Subcutaneous abdominal adipose tissue (tissue), 5 donors: ENCODE measurements around the gene SNX32.
"Not testable (repeated sequence)": the region's sequence is repeated elsewhere in the genome, so short reads cannot be mapped to it uniquely, and the experiment has no call there.

Experiments used
- H3K27ac ChIP-seq: one replicate; pipeline ENCODE4 v1.7.0; 2013; ENCODE audit warnings: low read depth, mild to moderate bottlenecking, inconsistent platforms, low read length, moderate library complexity
- H3K27me3 ChIP-seq, 5 donors: one replicate each; pipeline ENCODE4 v1.7.0; 2013; ENCODE audit warnings: low read length in 5 of 5, inconsistent platforms in 1 of 5; ENCODE audit not compliant: control insufficient read depth in 5 of 5, insufficient read depth in 4 of 5
- H3K36me3 ChIP-seq, 5 donors: one replicate each; pipeline ENCODE4 v1.7.0; 2013; ENCODE audit warnings: low read length in 5 of 5; ENCODE audit not compliant: control insufficient read depth in 5 of 5, insufficient read depth in 5 of 5
- H3K4me1 ChIP-seq, 5 donors: one replicate each; pipeline ENCODE4 v1.7.0; 2013; ENCODE audit warnings: low read length in 5 of 5, mild to moderate bottlenecking in 3 of 5, moderate library complexity in 1 of 5; ENCODE audit not compliant: control insufficient read depth in 5 of 5, insufficient read depth in 5 of 5
- H3K4me3 ChIP-seq, 5 donors: one replicate each; pipeline ENCODE4 v1.7.0; 2013; ENCODE audit warnings: low read length in 5 of 5, low read depth in 1 of 5
- H3K9ac ChIP-seq, 5 donors: one replicate each; pipeline ENCODE4 v1.7.0; 2013; ENCODE audit warnings: low read length in 5 of 5, mild to moderate bottlenecking in 4 of 5, moderate library complexity in 3 of 5
- H3K9me3 ChIP-seq, 5 donors: one replicate each; pipeline ENCODE4 v1.7.0; 2013; ENCODE audit warnings: low read length in 5 of 5; ENCODE audit not compliant: control insufficient read depth in 5 of 5
- donor health status: healthy.
- donor health status: healthy.
- donor health status: healthy.
- donor health status: healthy.
- donor health status: healthy.

Gene SNX32

GRCh38 chr11:65885231-65885630, 51.5 kb downstream of the SNX32 start:
- Histone ChIP-seq H3K4me3 (no peak overlapping the region), H3K27me3 (no peaks in the 10 kb centered on the region), H3K4me1 (peaks cover 4 to 31% (median 28%) of the 10 kb centered on the region in 5 donors), H3K27ac (no peak overlapping the region), H3K36me3 (peaks cover 5 to 44% (median 34%) of the 10 kb centered on the region in 5 donors), H3K9me3 (no peaks in the 10 kb centered on the region), H3K9ac (no peak overlapping the region)

GRCh38 chr11:65885808-65886536, 52.2 kb downstream of the SNX32 start:
- Histone ChIP-seq H3K4me1 (peaks cover 4 to 36% (median 34%) of the 10 kb centered on the region in 5 donors), H3K4me3 (no peak overlapping the region), H3K9me3 (no peaks in the 10 kb centered on the region), H3K27me3 (no peaks in the 10 kb centered on the region), H3K27ac (no peak overlapping the region), H3K36me3 (peaks cover 5 to 44% (median 34%) of the 10 kb centered on the region in 5 donors), H3K9ac (no peak overlapping the region)

GRCh38 chr11:65886826-65887722, 53.3 kb downstream of the SNX32 start:
- peaks cover 5 to 44% (median 34%) of the 10 kb centered on the region in 5 donors for H3K36me3 ChIP-seq
- no peaks in the 10 kb centered on the region for H3K9me3 ChIP-seq
- H3K9ac ChIP-seq = peak overlapping the region in 3 of 5 donors; percentile 60 to 77 (median 68)
- H3K27me3 ChIP-seq = no peaks in the 10 kb centered on the region
- peak overlapping the region; percentile 99 for H3K27ac ChIP-seq
- peaks cover 4 to 47% (median 45%) of the 10 kb centered on the region in 5 donors for H3K4me1 ChIP-seq
- H3K4me3 ChIP-seq = peak overlapping the region; percentile 56 to 91 (median 83)

DNA sequence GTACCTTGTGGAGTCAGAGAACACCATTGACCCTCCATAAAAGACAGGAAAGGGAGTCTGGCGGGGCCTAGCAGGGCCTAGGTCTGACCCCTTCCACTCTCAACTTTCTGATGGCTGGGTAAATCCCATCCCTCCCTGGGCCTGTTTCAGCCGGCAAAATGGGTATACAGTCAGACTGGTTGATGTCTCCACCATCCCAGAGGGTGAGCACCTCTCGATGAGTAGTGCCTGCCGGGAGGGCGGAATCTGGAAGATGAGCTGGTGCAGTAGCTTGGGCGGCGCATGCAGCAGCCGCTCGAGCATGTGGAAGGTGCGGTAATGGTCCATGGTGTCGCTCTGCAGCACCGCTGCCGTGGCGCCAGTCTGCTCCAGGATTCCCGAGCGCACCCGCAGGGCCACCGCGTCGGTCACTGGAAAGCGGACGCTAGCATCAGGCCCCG, 54.0 kb downstream of the SNX32 start:
- Histone ChIP-seq H3K4me1 (peaks cover 4 to 54% (median 52%) of the 10 kb centered on the region in 5 donors), H3K9me3 (no peaks in the 10 kb centered on the region), H3K4me3 (peak overlapping the region; percentile 56 to 91 (median 83)), H3K27me3 (no peaks in the 10 kb centered on the region), H3K27ac (peak overlapping the region; percentile 99), H3K9ac (peak overlapping the region; percentile 35 to 77 (median 68)), H3K36me3 (peaks cover 5 to 38% (median 30%) of the 10 kb centered on the region in 5 donors)

- Histone ChIP-seq H3K4me3 (peak within 1 kb of the TSS; percentile 78 to 91 (median 83)), H3K9me3 (no peaks in the 10 kb centered on the region), H3K36me3 (peaks cover 5 to 32% (median 24%) of the 10 kb centered on the region in 5 donors), H3K9ac (peak within 1 kb of the TSS; percentile 70 to 87 (median 79)), H3K27ac (peak within 1 kb of the TSS; percentile 99), H3K4me1 (peaks cover 4 to 58% (median 56%) of the 10 kb centered on the region in 5 donors), H3K27me3 (no peaks in the 10 kb centered on the region)
Observed at GRCh38 chr11:65888163-65888814, 54.5 kb downstream of the SNX32 start, which contains the start of gene FIBP. FIBP (minus strand) TSS chr11:65888471; CDS start chr11:65888418, 53 bp downstream.

DNA sequence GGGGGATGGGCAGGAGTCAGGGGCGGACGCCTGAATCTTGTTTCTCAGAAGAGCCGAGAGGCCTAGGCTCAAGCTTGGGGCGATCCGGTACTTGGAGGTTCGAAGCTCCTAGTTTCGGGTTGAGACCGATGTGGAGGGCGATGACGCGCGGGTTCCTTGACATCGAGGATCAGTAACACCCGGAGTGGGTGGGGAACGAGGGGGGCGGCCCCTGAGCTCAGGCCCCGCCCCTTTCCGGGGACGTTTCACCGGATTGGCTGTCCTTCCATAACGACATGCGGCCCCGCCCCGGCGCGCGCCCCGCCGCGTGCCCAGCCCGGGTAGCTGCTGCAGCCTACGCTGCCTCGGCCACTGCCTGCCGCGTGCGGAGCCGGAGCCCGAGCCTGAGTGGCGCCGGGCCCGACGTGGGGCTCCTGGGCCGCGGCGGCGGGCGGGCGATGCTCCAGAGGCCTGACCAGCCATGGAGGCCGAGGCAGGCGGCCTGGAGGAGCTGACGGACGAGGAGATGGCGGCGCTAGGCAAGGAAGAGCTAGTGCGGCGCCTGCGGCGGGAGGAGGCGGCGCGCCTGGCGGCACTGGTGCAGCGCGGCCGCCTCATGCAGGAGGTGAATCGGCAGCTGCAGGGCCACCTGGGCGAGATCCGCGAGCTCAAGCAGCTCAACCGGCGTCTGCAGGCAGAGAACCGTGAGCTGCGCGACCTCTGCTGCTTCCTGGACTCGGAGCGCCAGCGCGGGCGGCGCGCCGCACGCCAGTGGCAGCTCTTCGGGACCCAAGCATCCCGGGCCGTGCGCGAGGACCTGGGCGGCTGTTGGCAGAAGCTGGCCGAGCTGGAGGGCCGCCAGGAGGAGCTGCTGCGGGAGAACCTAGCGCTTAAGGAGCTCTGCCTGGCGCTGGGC, 56.8 kb downstream of the SNX32 start, which contains the start of gene CCDC85B:
TSS of gene CCDC85B (plus strand) at position 350 of the 895 bp plus-strand sequence. CDS start at position 461, 111 bp downstream.
- peak within 1 kb of the TSS; percentile 59 to 87 (median 79) for H3K9ac ChIP-seq
- H3K36me3 ChIP-seq = peaks cover 5 to 13% (median 9%) of the 10 kb centered on the region in 5 donors
- H3K27me3 ChIP-seq = no peaks in the 10 kb centered on the region
- peaks cover 8 to 68% (median 62%) of the 10 kb centered on the region in 5 donors for H3K4me1 ChIP-seq
- no peaks in the 10 kb centered on the region for H3K9me3 ChIP-seq
- peak within 1 kb of the TSS; percentile 99 for H3K27ac ChIP-seq
- peak within 1 kb of the TSS; percentile 75 to 91 (median 79) for H3K4me3 ChIP-seq

- Histone ChIP-seq H3K9me3 (no peaks in the 10 kb centered on the region), H3K4me1 (peaks cover 8 to 68% (median 62%) of the 10 kb centered on the region in 5 donors), H3K27me3 (no peaks in the 10 kb centered on the region), H3K4me3 (peak overlapping the region; percentile 59 to 88 (median 78)), H3K9ac (peak overlapping the region; percentile 26 to 79 (median 77)), H3K36me3 (peaks cover 2 to 6% (median 4%) of the 10 kb centered on the region in 5 donors), H3K27ac (peak overlapping the region; percentile 99)
Observed at GRCh38 chr11:65891219-65892136, 57.7 kb downstream of the SNX32 start.

DNA sequence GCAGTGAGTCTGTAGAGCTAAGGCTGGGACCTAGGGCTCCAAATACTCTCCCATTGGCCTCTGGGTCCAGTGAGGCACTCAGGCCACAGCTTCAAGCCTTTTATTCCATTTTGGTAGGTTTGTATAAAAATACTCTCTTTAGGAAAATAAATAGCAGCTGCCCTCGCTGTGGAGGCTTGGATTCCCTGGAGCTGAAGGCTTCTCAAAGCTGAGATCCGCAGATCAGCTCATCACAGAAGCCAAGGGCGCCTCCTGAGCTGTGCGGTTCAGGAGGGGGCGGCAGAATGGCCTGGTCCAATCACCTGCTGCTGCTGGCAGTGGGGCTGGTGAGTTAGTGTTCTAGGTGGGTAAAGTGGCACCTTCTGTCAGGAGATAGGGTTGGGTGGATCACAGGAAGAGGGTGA, 58.4 kb downstream of the SNX32 start:
- Histone ChIP-seq H3K4me3 (peak overlapping the region in 4 of 5 donors; percentile 59 to 88 (median 75)), H3K4me1 (peaks cover 8 to 68% (median 62%) of the 10 kb centered on the region in 5 donors), H3K9ac (peak overlapping the region; percentile 26 to 79 (median 77)), H3K27ac (peak overlapping the region; percentile 99)
- H3K9me3 ChIP-seq, H3K36me3 ChIP-seq, H3K27me3 ChIP-seq: not testable (repeated sequence)
